T-helper 2 cell treated with Interferon-gamma antibody and Interleukin-4, amounts not matched to agents 100 ng/mL and 5 ng/mL, for 36 hours (primary cell): ENCODE measurements around the gene UBE2L5. TPM values are rescaled to one million over a fixed set of nuclear protein-coding genes. Genes with fewer than 3 reads are reported as not detected.

ENCODE experiments used
- intact Hi-C: fragments of 100-400 bp; cut with micrococcal nuclease; formaldehyde crosslinking; loops from one replicate; pipeline ENCODE4 v1.15.1; 2023
- total RNA-seq: library from RNA; stranded (reverse); gene quantifications from 2 replicates; pipeline ENCODE4 v1.2.3, GENCODE V29; 2022

The UBE2L5 gene
- total RNA-seq, 1 donor from 2014 or later = not detected

- intact Hi-C loops = no loop called here
Measured at GRCh38 chr13:30403456-30403855, 18.8 kb upstream of the UBE2L5 start.

- intact Hi-C loops = no loop called here
Measured at GRCh38 chr13:30404207-30404606, 18.1 kb upstream of the UBE2L5 start.

- intact Hi-C loops = no loop called here
Measured at GRCh38 chr13:30406779-30407416, 15.4 kb upstream of the UBE2L5 start.

- intact Hi-C loops = loop anchor here (1.0 kb wide), 5 partner anchors 13 to 209 kb away; partner anchors contain the start of gene USPL1
Measured at GRCh38 chr13:30408319-30409101, 13.8 kb upstream of the UBE2L5 start.

- intact Hi-C loops = no loop called here
Measured at GRCh38 chr13:30409886-30410704, 12.2 kb upstream of the UBE2L5 start.

GRCh38 chr13:30410705-30411125, 11.6 kb upstream of the UBE2L5 start:
- intact Hi-C loops = no loop called here

GRCh38 chr13:30412346-30412745, 9.9 kb upstream of the UBE2L5 start:
- intact Hi-C loops = no loop called here

GRCh38 chr13:30413842-30414241, 8.5 kb upstream of the UBE2L5 start:
- intact Hi-C loops = no loop called here

- intact Hi-C loops = no loop called here
Measured at GRCh38 chr13:30415430-30416030, 6.8 kb upstream of the UBE2L5 start.

GRCh38 chr13:30416471-30416870, 5.8 kb upstream of the UBE2L5 start:
- intact Hi-C loops = no loop called here

- intact Hi-C loops = no loop called here
Measured at GRCh38 chr13:30418075-30418716, 4.1 kb upstream of the UBE2L5 start.

- intact Hi-C loops = no loop called here
Measured at GRCh38 chr13:30418717-30419459, 3.4 kb upstream of the UBE2L5 start.

- intact Hi-C loops = loop anchor here (1.0 kb wide), 3 partner anchors 13 to 47 kb away; no protein-coding TSS in a partner anchor
Measured at GRCh38 chr13:30421093-30422053, 920 bp upstream of the UBE2L5 start.

- intact Hi-C loops = no loop called here
Measured at GRCh38 chr13:30423891-30424290, 1.6 kb downstream of the UBE2L5 start.

GRCh38 chr13:30429235-30429634, 6.9 kb downstream of the UBE2L5 start:
- intact Hi-C loops = no loop called here

GRCh38 chr13:30429721-30430694, 7.7 kb downstream of the UBE2L5 start:
- intact Hi-C loops = no loop called here

GRCh38 chr13:30431269-30431940, 9.1 kb downstream of the UBE2L5 start:
- intact Hi-C loops = no loop called here
